A673 (cell line): Measurements from ENCODE around the gene RABL2B.
"Not testable (repeated sequence)": the region's sequence is repeated elsewhere in the genome, so short reads cannot be mapped to it uniquely, and the experiment has no call there.

ENCODE experiments used
- CTCF ChIP-seq: fragments of 300-800, 200-600 bp; sonication (generic); conservative IDR thresholded peaks from 2 replicates; pipeline ENCODE4 v1.5.1; 2017; ENCODE audit warnings: low read depth, mild to moderate bottlenecking, antibody characterized with exemption, low read length, moderate library complexity, mixed read lengths
- EZH2 ChIP-seq: fragments of 200-600 bp; sonication (generic); IDR thresholded peaks from 2 replicates; pipeline ENCODE4 v1.6.1; 2017; ENCODE audit warnings: borderline replicate concordance, low read depth, mild to moderate bottlenecking, mixed read lengths, antibody characterized with exemption, low read length; ENCODE audit not compliant: poor library complexity, severe bottlenecking

GRCh38 chr22:50761829-50762228 lies 21.6 kb downstream of the RABL2B start:
- not testable (repeated sequence) for TF ChIP-seq EZH2, CTCF
